Stomach (tissue), 4 donors: ENCODE measurements around the gene JADE1.

Experiments
- CTCF ChIP-seq, 7 experiments: fragments of 450-650 bp in 4 of 7; fragments of 200-600 bp in 3 of 7; sonication (generic) in 3 of 7; IDR thresholded peaks; one replicate each; pipeline ENCODE4 v1.5.1; 2016 to 2019; ENCODE audit warnings: antibody characterized with exemption in 7 of 7, control low read depth in 2 of 7, mild to moderate bottlenecking in 1 of 7
- POLR2A ChIP-seq, 4 donors: fragments of 450-650 bp; IDR thresholded peaks; one replicate each; pipeline ENCODE4 v1.6.1; 2016; ENCODE audit warnings: antibody characterized with exemption in 4 of 4, control low read depth in 2 of 4, mild to moderate bottlenecking in 1 of 4, moderate library complexity in 1 of 4

- TF ChIP-seq CTCF (IDR thresholded peaks at IDR 0.05) (no peak), POLR2A (IDR thresholded peaks at IDR 0.05) (no peak)
Observed at GRCh38 chr4:128858879-128859671, 49.6 kb downstream of the JADE1 start.
